ENCODE measurements around the gene GNAO1.

Gene GNAO1

DNA sequence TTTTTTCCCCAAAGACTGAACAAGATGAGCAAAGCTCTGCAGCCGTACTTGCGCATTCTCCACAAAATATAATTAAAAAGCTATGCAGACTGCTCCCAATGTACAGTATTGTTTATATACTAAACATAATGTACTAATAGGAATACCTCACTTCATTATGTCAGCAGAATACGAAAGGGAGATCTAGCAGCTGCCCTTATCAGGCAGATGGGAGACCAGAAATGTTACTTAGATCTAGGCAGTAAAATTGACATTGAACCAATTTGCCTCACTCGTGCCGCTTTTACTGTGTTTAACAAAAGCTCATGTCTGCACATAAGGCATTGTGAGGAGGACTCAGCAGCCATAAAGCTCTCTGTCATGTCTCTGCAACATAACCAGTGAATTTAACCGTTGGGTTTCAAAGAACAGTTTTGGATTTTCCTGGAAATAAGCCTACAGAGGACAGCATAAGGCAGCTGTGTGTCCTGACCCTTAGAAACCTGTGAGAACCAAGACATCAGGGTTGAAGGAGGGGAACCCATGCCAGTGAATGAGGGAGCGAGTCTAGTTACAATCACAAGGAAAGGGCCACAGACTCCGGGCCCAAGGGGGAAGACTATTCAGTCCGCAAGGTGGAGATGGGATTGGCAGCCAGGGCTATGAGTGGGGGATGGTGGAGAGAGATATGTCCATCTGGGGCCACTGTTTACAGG is 71.4 kb downstream of the GNAO1 start:
- H3K27ac ChIP-seq (ENCODE audit: low read depth, low read length): no peak overlapping the region
- no peak overlapping the region for H3K9ac ChIP-seq (ENCODE audit: low read depth in 1 of 2, low read length in 2 of 2)
- H3K27me3 ChIP-seq (ENCODE audit: control insufficient read depth in 1 of 2, insufficient read depth in 2 of 2, low read length in 2 of 2): no peaks in the 10 kb centered on the region
- no peaks in the 10 kb centered on the region for H3K9me3 ChIP-seq (ENCODE audit: control insufficient read depth in 1 of 2, low read length in 2 of 2)
- peak overlapping the region in 1 of 2 donors; percentile 28 for H3K4me3 ChIP-seq (ENCODE audit: low read depth in 1 of 2, low read length in 2 of 2)
- H3K36me3 ChIP-seq (ENCODE audit: control insufficient read depth in 1 of 2, insufficient read depth in 2 of 2, low read length in 2 of 2): no peaks in the 10 kb centered on the region
- peaks cover 18 to 38% of the 10 kb centered on the region in 2 donors for H3K4me1 ChIP-seq (ENCODE audit: control insufficient read depth in 1 of 2, insufficient read depth in 2 of 2, low read length in 2 of 2)

GRCh38 chr16:56263711-56264608 is 72.7 kb downstream of the GNAO1 start:
- no peaks in the 10 kb centered on the region for H3K27me3 ChIP-seq (ENCODE audit: control insufficient read depth in 1 of 2, insufficient read depth in 2 of 2, low read length in 2 of 2)
- no peak overlapping the region for H3K4me3 ChIP-seq (ENCODE audit: low read depth in 1 of 2, low read length in 2 of 2)
- H3K9me3 ChIP-seq (ENCODE audit: control insufficient read depth in 1 of 2, low read length in 2 of 2): no peaks in the 10 kb centered on the region
- no peaks in the 10 kb centered on the region for H3K36me3 ChIP-seq (ENCODE audit: control insufficient read depth in 1 of 2, insufficient read depth in 2 of 2, low read length in 2 of 2)
- H3K27ac ChIP-seq (ENCODE audit: low read depth, low read length): no peak overlapping the region
- peaks cover 18 to 38% of the 10 kb centered on the region in 2 donors for H3K4me1 ChIP-seq (ENCODE audit: control insufficient read depth in 1 of 2, insufficient read depth in 2 of 2, low read length in 2 of 2)
- H3K9ac ChIP-seq (ENCODE audit: low read depth in 1 of 2, low read length in 2 of 2): no peak overlapping the region

GRCh38 chr16:56264609-56264972 is 73.3 kb downstream of the GNAO1 start:
- Histone ChIP-seq H3K36me3 (ENCODE audit: control insufficient read depth in 1 of 2, insufficient read depth in 2 of 2, low read length in 2 of 2) (no peaks in the 10 kb centered on the region), H3K27ac (ENCODE audit: low read depth, low read length) (no peak overlapping the region), H3K9ac (ENCODE audit: low read depth in 1 of 2, low read length in 2 of 2) (no peak overlapping the region), H3K9me3 (ENCODE audit: control insufficient read depth in 1 of 2, low read length in 2 of 2) (no peaks in the 10 kb centered on the region), H3K4me3 (ENCODE audit: low read depth in 1 of 2, low read length in 2 of 2) (no peak overlapping the region), H3K4me1 (ENCODE audit: control insufficient read depth in 1 of 2, insufficient read depth in 2 of 2, low read length in 2 of 2) (peaks cover 18 to 38% of the 10 kb centered on the region in 2 donors), H3K27me3 (ENCODE audit: control insufficient read depth in 1 of 2, insufficient read depth in 2 of 2, low read length in 2 of 2) (no peaks in the 10 kb centered on the region)

DNA sequence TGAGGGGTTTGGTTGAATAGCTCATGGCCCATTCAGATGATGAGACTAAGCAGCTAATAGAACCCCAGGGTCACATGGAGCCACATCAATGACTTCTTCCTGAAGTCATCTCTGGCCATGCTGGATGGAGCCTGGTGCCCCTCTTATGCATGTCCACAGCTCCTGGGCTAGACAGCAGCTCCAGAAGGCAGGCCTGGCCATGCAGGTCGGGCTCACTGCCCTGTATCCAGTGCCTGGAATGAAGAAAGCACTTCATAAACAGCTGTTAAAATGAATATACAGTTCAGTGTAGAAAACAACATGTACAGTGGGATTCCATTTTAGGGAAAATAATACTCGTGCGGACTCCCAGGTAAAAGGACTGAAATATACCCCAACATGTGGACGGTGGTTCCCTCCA is 73.9 kb downstream of the GNAO1 start:
- no peak overlapping the region for H3K27ac ChIP-seq (ENCODE audit: low read depth, low read length)
- H3K36me3 ChIP-seq (ENCODE audit: control insufficient read depth in 1 of 2, insufficient read depth in 2 of 2, low read length in 2 of 2): no peaks in the 10 kb centered on the region
- no peak overlapping the region for H3K9ac ChIP-seq (ENCODE audit: low read depth in 1 of 2, low read length in 2 of 2)
- H3K9me3 ChIP-seq (ENCODE audit: control insufficient read depth in 1 of 2, low read length in 2 of 2): no peaks in the 10 kb centered on the region
- no peak overlapping the region for H3K4me3 ChIP-seq (ENCODE audit: low read depth in 1 of 2, low read length in 2 of 2)
- H3K27me3 ChIP-seq (ENCODE audit: control insufficient read depth in 1 of 2, insufficient read depth in 2 of 2, low read length in 2 of 2): no peaks in the 10 kb centered on the region
- H3K4me1 ChIP-seq (ENCODE audit: control insufficient read depth in 1 of 2, insufficient read depth in 2 of 2, low read length in 2 of 2): peaks cover 18 to 38% of the 10 kb centered on the region in 2 donors

DNA sequence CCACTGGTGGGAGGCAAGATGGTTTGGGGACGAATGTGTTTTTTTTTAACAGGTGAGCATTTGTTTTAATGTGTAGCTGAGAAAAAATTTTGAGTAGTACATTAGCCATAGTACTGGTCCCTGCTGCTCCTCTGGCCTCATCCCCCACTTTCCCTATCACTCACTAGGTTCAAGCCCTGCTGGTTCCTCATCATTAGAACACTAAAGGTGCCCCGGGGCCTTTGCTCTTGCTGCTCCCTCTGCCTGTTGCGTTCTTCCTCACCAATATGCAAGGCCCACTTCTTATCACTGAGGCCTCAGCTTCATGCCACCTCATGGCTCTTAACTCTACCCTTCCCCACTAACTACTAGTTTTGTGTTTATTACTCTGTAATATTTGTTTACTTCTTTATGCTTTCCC is 74.5 kb downstream of the GNAO1 start:
- H3K9ac ChIP-seq (ENCODE audit: low read depth in 1 of 2, low read length in 2 of 2): no peak overlapping the region
- peaks cover 18 to 38% of the 10 kb centered on the region in 2 donors for H3K4me1 ChIP-seq (ENCODE audit: control insufficient read depth in 1 of 2, insufficient read depth in 2 of 2, low read length in 2 of 2)
- H3K27me3 ChIP-seq (ENCODE audit: control insufficient read depth in 1 of 2, insufficient read depth in 2 of 2, low read length in 2 of 2): no peaks in the 10 kb centered on the region
- H3K9me3 ChIP-seq (ENCODE audit: control insufficient read depth in 1 of 2, low read length in 2 of 2): no peaks in the 10 kb centered on the region
- H3K27ac ChIP-seq (ENCODE audit: low read depth, low read length): no peak overlapping the region
- no peak overlapping the region for H3K4me3 ChIP-seq (ENCODE audit: low read depth in 1 of 2, low read length in 2 of 2)
- H3K36me3 ChIP-seq (ENCODE audit: control insufficient read depth in 1 of 2, insufficient read depth in 2 of 2, low read length in 2 of 2): no peaks in the 10 kb centered on the region

- Histone ChIP-seq H3K4me3 (ENCODE audit: low read depth in 1 of 2, low read length in 2 of 2) (no peak overlapping the region), H3K9me3 (ENCODE audit: control insufficient read depth in 1 of 2, low read length in 2 of 2) (no peaks in the 10 kb centered on the region), H3K27ac (ENCODE audit: low read depth, low read length) (no peak overlapping the region), H3K36me3 (ENCODE audit: control insufficient read depth in 1 of 2, insufficient read depth in 2 of 2, low read length in 2 of 2) (no peaks in the 10 kb centered on the region), H3K4me1 (ENCODE audit: control insufficient read depth in 1 of 2, insufficient read depth in 2 of 2, low read length in 2 of 2) (peaks cover 14 to 30% of the 10 kb centered on the region in 2 donors), H3K27me3 (ENCODE audit: control insufficient read depth in 1 of 2, insufficient read depth in 2 of 2, low read length in 2 of 2) (no peaks in the 10 kb centered on the region), H3K9ac (ENCODE audit: low read depth in 1 of 2, low read length in 2 of 2) (no peak overlapping the region)
Observed at GRCh38 chr16:56266641-56267607, 75.6 kb downstream of the GNAO1 start.

DNA sequence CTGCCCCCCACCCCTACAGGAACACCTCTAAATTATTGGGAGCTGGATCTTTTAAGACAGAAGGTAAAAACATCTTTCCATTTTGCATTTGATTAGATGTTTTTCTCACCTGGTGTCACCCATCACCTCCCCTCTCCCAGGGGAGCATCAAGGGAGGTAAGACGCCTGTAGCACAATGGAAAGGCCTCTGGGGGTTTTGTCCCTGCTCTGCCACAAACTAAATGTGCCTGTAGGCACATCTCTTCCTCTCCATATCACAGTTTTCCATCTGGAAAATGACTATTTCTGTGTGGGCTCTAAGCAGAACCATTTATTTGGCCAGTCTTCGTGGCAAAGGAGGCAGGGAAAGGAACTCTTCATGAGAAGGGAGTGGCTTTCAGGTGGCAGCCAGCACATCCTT is 76.6 kb downstream of the GNAO1 start:
- H3K27me3 ChIP-seq (ENCODE audit: control insufficient read depth in 1 of 2, insufficient read depth in 2 of 2, low read length in 2 of 2): no peaks in the 10 kb centered on the region
- no peaks in the 10 kb centered on the region for H3K9me3 ChIP-seq (ENCODE audit: control insufficient read depth in 1 of 2, low read length in 2 of 2)
- no peak overlapping the region for H3K4me3 ChIP-seq (ENCODE audit: low read depth in 1 of 2, low read length in 2 of 2)
- no peak overlapping the region for H3K27ac ChIP-seq (ENCODE audit: low read depth, low read length)
- H3K36me3 ChIP-seq (ENCODE audit: control insufficient read depth in 1 of 2, insufficient read depth in 2 of 2, low read length in 2 of 2): no peaks in the 10 kb centered on the region
- H3K9ac ChIP-seq (ENCODE audit: low read depth in 1 of 2, low read length in 2 of 2): no peak overlapping the region
- peaks cover 11 to 20% of the 10 kb centered on the region in 2 donors for H3K4me1 ChIP-seq (ENCODE audit: control insufficient read depth in 1 of 2, insufficient read depth in 2 of 2, low read length in 2 of 2)

GRCh38 chr16:56268799-56269198 is 77.5 kb downstream of the GNAO1 start:
- Histone ChIP-seq H3K36me3 (ENCODE audit: control insufficient read depth in 1 of 2, insufficient read depth in 2 of 2, low read length in 2 of 2) (no peaks in the 10 kb centered on the region), H3K27ac (ENCODE audit: low read depth, low read length) (no peak overlapping the region), H3K4me1 (ENCODE audit: control insufficient read depth in 1 of 2, insufficient read depth in 2 of 2, low read length in 2 of 2) (peaks cover 4 to 11% of the 10 kb centered on the region in 2 donors), H3K27me3 (ENCODE audit: control insufficient read depth in 1 of 2, insufficient read depth in 2 of 2, low read length in 2 of 2) (no peaks in the 10 kb centered on the region), H3K4me3 (ENCODE audit: low read depth in 1 of 2, low read length in 2 of 2) (no peak overlapping the region), H3K9me3 (ENCODE audit: control insufficient read depth in 1 of 2, low read length in 2 of 2) (no peaks in the 10 kb centered on the region), H3K9ac (ENCODE audit: low read depth in 1 of 2, low read length in 2 of 2) (peak overlapping the region in 1 of 2 donors; percentile 33)

DNA sequence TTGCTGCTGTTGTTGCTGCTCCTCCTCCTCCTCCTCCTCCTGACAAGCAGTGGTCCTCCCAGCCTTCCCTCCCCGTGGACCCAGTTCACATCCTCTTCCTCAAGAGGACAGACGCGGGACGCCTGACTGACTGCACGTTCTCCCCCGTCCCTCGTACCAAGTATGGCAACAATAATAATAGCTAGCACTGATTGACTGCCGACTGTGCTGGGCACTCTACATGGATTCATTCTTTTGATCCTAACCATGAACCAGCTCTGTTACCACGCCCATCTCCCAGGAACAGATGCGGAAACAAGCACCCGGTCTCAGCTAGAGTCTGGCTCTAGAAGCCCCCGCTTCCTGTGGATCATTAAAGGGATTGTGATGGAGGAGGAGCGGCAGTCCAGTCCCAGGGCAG is 78.0 kb downstream of the GNAO1 start:
- no peaks in the 10 kb centered on the region for H3K36me3 ChIP-seq (ENCODE audit: control insufficient read depth in 1 of 2, insufficient read depth in 2 of 2, low read length in 2 of 2)
- peak overlapping the region; percentile 52 for H3K27ac ChIP-seq (ENCODE audit: low read depth, low read length)
- H3K9me3 ChIP-seq (ENCODE audit: control insufficient read depth in 1 of 2, low read length in 2 of 2): no peaks in the 10 kb centered on the region
- no peak overlapping the region for H3K4me3 ChIP-seq (ENCODE audit: low read depth in 1 of 2, low read length in 2 of 2)
- peaks cover under 1 to 7% of the 10 kb centered on the region in 2 donors for H3K4me1 ChIP-seq (ENCODE audit: control insufficient read depth in 1 of 2, insufficient read depth in 2 of 2, low read length in 2 of 2)
- H3K9ac ChIP-seq (ENCODE audit: low read depth in 1 of 2, low read length in 2 of 2): peak overlapping the region in 1 of 2 donors; percentile 33
- H3K27me3 ChIP-seq (ENCODE audit: control insufficient read depth in 1 of 2, insufficient read depth in 2 of 2, low read length in 2 of 2): no peaks in the 10 kb centered on the region

Data from duodenal mucosa (tissue), 2 donors.